Gastroesophageal sphincter (tissue), 3 donors: ENCODE measurements around the gene TLCD3B.

ENCODE experiments used
- CTCF ChIP-seq, 4 experiments: fragments of 200-600 bp in 2 of 4; fragments of 450-650 bp in 2 of 4; sonication (generic) in 1 of 4; IDR thresholded peaks; one replicate each; pipeline ENCODE4 v1.5.1; 2017 to 2019; ENCODE audit warnings: antibody characterized with exemption in 4 of 4, mild to moderate bottlenecking in 2 of 4, moderate library complexity in 2 of 4
- EP300 ChIP-seq: sonication (generic); formaldehyde crosslinking; IDR thresholded peaks from one replicate; pipeline ENCODE4 v1.6.1; 2017; ENCODE audit warnings: antibody characterized with exemption, mild to moderate bottlenecking
- POLR2A ChIP-seq, 2 donors: fragments of 450-650 bp; IDR thresholded peaks; one replicate each; pipeline ENCODE4 v1.6.1; 2017; ENCODE audit warnings: antibody characterized with exemption in 2 of 2, mild to moderate bottlenecking in 2 of 2, moderate library complexity in 1 of 2
- POLR2AphosphoS5 ChIP-seq: sonication (generic); formaldehyde crosslinking; IDR thresholded peaks from one replicate; pipeline ENCODE4 v1.6.1; 2017; ENCODE audit warnings: antibody characterized with exemption

GRCh38 chr16:29999605-30000004 lies 31.5 kb downstream of the TLCD3B start:
- no peak for TF ChIP-seq CTCF (IDR thresholded peaks at IDR 0.05)
- no peak for TF ChIP-seq POLR2A (IDR thresholded peaks at IDR 0.05)
- TF ChIP-seq EP300 = no peak
- no peak for TF ChIP-seq POLR2AphosphoS5
